Myocyte (in vitro differentiated cells): ENCODE results near the gene FZR1. TPM values are rescaled to one million over a fixed set of nuclear protein-coding genes. Genes with fewer than 3 reads are reported as not detected.
A peak's percentile ranks its signal among the peaks of the same experiment; 100 is the strongest.
"Not testable (repeated sequence)": the region's sequence is repeated elsewhere in the genome, so short reads cannot be mapped to it uniquely, and the experiment has no call there.

Experiments used
- DNase-seq: peaks from one replicate; pipeline ENCODE4 v3.0.0-alpha.2; 2012; ENCODE audit warnings: low read depth
- total RNA-seq: library from RNA; depleted of rRNA; stranded (reverse); fragments of >200 nt; gene quantifications from 2 replicates; pipeline ENCODE4 v1.2.3, GENCODE V29; 2014

FZR1 gene
- total RNA-seq, 1 donor from 2014 or later = 33.8 TPM

GRCh38 chr19:3565139-3565538 lies 59.0 kb downstream of the FZR1 start:
- peak; percentile 30 for DNase-seq

DNA sequence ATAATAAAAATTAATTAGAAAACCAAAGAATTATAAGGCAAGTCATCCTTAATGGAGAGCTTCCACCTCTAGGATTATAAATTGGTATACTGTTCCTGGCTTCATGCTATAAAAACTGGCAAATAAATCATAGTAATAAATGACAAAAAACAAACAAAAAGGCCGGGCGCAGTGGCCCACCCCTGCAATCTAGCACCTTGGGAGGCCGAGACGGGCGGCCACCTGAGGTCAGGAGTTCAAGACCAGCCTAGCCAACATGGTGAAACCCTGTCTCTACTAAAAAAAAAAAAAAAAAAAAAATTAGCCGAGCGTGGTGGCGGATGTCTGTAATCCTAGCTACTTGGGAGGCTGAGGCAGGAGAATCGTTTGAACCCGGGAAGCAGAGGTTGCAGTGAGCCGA lies 63.9 kb downstream of the FZR1 start:
- DNase-seq = not testable (repeated sequence)

DNA sequence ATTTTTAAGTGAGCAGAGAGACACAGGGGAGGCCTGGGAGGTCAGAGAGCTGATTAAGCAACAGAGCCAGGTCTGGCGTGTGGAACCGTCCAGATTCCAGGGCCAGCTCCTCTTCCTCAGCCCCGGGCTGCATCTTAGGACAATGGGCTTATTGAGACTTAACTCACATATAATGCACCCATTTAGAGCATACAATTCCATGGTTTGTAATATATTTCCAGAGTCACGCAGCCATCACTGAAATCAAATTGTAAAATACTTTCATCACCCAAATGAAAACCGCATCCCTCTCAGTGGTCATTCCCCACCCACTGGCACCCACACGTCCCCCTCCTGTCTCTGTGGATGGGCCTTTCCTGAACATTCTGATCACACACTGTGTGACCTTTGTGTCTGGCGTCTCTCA lies 64.5 kb downstream of the FZR1 start:
- no peak for DNase-seq

DNA sequence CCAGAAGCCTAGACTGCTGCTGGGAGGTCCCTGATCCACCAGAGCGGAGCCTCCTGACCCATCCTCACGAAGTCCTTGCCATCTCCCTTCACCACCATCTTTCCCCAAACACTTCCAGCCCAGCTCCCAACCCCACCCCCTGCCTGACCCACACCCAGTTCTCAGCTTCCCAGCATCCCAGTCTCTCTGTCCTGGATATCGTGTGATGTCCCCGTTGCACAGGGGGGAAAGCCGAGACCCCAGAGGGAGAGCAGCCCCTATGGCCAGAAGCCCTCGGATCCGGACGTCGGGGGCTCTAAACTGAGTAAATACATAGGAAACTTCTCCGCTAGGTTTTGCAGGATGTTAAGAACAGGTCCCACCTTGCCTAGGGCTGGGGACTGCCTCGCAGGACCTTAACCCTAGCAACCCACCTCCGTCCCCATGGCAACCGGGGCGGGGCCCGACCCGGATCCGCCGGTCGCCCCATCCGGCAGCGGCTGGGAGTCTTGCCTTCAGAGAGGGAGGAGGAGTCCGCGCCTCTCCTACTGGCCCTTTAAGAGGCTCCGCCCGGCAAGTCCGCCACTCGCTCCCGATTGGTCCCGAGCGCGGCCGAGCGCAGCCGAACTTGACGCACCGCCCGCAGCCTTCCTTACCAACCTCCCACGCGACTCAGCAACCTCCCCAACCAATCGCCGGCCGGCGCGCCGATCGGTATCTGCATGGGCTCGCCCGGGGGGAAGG lies 66.2 kb downstream of the FZR1 start:
- peak; percentile 100 for DNase-seq

DNA sequence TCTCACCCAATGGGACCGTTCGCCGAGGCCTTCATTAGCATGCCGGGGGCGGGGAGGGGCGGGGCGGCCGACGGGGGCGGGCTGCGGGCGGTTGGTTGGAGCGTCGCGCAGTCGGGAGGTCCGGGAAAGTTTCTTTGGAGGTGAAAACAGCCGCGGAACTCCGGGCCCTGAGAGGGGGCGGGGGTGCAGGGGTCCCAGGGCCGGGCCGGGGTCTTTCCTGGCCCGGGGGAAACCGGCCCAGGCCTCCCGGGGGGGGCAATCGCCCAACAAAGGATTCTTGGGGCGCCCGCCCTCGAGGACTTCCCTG lies 66.7 kb downstream of the FZR1 start, which contains the start of gene HMG20B:
HMG20B (plus strand) TSS at position 90 of the 307 bp plus-strand sequence. CDS start 366 bp downstream, outside the sequence.
- no peak for DNase-seq

- no peak for DNase-seq
Observed at GRCh38 chr19:3573162-3573857, 67.2 kb downstream of the FZR1 start.

GRCh38 chr19:3573858-3574637 lies 67.9 kb downstream of the FZR1 start:
- peak; percentile 90 for DNase-seq

DNA sequence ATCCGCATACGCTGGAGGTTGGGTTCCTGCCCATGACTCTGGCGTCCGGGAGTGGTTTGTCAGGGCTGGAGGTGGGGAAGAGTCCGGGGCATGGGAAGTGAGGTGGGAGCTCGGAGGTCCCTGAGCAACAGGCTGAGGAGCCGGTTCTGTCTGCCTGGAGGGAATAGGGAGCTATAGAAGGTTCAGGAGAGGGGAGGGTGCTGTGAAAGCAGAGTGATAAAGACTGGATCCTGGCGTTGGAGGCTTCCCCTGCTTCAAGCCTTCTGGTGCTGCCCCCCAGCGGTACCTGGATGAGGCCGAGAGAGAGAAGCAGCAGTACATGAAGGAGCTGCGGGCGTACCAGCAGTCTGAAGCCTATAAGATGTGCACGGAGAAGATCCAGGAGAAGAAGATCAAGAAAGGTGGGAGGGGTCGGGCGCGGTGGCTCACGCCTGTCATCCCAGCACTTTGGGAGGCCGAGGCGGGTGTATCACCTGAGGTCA lies 69.2 kb downstream of the FZR1 start:
- no peak for DNase-seq

DNA sequence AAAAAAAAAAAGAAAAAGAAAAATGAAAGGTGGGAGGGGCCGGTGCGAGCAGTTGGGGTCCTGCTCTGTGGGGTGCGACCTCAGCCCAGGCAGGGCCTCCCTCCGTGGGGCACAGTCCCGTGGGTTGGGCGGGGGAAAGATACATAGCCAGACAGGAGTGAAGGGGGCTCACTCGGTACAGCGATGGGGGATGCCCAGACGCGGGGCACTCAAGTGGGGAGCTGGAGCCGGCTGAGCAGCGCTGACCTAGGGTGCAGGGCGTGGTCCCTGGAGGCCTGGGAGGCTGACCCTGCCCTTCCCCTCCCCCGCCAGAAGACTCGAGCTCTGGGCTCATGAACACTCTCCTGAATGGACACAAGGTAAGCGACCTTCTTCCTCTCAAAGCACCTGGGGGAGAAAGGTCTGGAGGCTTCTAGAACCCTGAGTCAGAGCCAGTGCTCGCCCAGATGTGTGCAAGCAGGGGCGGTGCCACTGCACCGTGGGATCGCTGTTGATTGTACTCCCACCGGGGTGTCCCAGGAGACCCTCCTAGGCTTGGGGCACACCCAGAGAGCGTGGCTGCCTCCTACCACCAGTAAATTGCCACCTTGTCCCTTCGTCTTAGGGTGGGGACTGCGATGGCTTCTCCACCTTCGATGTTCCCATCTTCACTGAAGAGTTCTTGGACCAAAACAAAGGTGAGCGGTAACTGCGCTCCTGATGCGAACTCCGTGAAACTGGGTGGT lies 70.0 kb downstream of the FZR1 start:
- DNase-seq = no peak

DNA sequence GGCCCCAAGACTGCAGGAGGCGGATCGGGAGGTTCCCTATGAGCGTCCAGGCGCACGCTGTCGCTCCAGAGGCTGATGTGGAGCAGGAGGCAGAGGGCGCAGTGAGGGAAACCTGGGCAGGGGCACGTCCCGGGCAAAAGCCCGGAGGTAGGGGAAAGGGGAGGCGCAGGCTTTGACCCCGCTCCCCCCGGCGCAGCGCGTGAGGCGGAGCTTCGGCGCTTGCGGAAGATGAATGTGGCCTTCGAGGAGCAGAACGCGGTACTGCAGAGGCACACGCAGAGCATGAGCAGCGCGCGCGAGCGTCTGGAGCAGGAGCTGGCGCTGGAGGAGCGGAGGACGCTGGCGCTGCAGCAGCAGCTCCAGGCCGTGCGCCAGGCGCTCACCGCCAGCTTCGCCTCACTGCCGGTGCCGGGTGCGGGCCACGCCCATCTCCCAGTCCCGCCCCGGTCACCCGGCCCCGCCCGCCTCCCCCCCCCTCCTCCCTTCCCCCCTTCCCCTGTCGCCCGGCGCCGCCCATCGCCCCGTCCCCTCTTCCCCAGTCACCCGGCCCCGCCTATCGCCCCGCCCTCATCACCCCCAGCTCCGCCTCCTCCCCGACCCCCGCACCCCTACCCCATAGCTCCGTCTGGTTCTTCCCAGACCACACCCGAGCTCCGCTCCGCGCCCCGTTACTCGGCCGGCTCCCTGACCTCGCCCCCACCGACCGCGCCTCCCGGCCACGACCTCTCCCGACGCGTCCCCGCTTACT lies 70.8 kb downstream of the FZR1 start:
- no peak for DNase-seq

GRCh38 chr19:3577723-3578344 lies 71.7 kb downstream of the FZR1 start:
- DNase-seq = no peak

DNA sequence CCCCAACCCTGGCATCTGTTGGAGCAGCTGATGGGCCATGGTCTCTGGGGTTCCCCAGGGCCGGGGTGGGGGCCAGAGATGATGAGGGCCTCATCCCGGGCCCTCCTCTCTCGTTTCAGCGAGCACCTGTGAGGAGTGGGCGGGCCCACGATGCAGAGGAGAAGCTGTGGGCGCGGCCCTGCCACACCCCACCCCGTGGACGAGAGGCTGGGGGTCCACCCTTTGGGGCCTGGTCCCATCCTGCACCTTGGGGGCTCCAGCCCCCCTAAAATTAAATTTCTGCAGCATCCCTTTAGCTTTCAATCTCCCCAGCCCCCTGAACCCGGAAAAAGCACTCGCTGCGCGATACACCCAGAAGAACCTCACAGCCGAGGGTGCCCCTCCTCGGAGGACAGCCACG lies 72.3 kb downstream of the FZR1 start:
- DNase-seq = no peak

DNA sequence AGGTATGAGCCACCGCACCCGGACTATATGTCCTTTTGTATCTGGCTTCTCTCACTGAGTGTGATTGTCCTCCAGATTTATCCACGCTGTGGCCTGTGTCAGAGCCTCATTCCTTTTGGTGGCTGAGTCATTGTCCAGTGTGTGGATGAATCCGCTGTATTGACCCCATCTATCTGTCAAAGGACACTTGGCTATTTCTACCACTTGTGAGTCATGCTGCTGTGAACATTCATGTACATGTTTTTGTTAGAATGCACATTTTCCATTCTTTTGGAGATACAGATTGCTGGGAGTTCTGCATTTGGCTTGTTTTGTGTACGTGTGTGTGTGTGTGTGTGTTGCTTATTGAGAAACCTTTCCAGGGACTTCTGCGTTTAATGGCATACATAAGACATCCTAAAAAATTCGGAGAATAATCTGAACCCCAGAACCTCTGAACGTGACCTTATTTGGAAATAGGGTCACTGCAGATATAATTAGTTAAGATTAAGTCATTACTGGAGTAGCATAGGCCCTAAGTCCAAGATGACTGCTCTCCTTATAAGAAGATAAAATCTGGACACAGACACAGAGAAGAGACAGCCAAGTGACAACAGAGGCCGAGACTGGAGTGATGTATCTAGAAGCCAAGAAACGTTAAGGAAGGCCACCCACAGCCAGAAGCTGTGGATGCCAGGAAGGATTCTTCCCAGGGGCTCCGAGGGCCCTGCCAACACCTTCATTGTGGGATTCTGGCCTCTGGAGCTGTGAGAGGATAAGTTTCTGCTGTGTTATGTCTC lies 74.2 kb downstream of the FZR1 start:
- peak; percentile 89 for DNase-seq

DNA sequence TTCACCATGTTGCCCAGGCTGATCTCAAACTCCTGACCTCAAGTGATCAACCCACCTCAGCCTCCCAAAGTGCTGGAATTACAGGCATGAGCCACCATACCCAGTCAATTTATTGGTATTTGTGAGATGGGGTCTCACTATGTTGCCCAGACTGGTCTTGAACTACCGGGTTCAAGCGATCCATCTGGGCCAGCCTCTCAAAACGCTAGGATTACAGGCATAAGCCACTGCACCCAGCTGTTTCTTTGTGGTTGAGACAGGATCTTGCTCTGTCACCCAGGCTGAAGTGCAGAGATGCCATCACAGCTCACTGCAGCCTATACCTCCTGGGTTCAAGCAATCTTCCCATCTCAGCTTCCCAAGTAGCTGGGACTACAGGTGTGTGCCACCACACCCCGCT lies 75.7 kb downstream of the FZR1 start:
- not testable (repeated sequence) for DNase-seq

DNA sequence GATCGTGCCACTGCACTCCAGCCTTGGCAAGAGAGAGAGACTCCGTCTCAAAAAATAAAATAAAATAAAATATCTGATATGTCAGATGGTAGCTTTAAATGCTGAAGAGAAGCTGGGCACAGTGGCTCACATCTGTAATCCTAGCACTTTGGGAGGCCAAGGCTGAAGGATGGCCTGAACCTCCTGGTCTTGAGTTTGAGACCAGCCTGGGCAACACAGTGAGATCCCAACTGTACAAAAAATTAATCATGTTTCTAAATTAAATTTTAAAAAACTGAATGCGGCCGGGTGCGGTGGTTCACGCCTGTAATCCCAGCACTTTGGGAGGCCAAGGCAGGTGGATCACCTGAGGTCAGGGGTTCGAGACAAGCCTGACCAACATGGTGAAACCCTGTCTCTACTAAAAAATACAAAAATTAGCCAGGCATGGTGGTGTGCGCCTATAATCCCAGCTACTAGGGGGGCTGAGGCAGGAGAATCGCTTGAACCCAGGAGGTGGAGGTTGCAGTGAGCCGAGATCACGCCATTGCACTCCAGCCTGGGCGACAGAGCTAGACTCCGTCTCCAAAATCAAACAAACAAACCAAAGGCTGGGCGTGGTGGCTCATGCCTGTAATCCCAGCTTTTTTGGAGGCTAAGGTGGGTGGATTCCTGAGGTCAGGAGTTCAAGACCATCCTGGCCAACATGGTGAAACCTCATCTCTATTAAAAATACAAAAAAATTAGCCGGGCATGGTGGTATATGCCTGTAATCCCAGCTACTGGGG lies 78.1 kb downstream of the FZR1 start:
- not testable (repeated sequence) for DNase-seq

DNA sequence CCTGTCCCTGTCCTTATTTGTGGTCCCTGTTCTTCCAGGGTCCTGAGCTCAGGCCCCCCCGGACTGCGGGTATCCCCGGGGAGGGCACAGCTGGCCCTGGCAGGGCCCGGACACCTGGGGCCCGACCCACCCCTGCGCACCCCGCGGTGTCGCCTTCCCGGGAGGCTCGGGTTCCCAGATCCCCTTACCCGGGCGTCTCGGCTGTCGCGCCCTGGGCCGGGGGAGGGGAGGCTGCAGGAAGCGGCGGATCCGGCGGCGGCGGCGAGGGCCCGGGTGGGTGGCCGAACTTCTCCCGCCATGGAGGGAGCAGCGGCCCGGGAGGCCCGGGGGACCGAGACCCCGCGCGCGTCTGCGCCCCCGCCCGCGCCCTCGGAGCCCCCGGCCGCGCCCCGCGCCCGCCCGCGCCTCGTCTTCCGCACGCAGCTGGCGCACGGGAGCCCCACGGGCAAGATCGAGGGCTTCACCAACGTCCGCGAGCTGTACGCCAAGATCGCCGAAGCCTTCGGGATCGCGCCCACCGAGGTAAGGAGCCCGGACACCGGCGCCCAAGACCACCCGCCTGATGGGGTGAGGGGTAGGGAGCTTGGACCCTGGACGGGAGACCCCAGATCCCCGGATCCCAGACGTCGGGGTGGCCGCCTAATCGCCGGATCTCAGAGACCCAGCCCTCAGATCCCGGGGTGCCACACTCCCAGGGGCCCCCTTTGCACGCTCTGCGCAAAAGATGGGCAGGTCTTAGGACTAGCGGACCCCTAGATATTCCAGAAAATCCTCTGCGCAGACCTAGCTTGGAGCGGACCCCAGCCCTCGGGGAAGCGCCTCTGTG lies 79.4 kb downstream of the FZR1 start, which contains the start of gene GIPC3:
GIPC3 (plus strand) TSS at position 178 of the 826 bp plus-strand sequence; CDS start at position 298, 120 bp downstream.
- no peak for DNase-seq

DNA sequence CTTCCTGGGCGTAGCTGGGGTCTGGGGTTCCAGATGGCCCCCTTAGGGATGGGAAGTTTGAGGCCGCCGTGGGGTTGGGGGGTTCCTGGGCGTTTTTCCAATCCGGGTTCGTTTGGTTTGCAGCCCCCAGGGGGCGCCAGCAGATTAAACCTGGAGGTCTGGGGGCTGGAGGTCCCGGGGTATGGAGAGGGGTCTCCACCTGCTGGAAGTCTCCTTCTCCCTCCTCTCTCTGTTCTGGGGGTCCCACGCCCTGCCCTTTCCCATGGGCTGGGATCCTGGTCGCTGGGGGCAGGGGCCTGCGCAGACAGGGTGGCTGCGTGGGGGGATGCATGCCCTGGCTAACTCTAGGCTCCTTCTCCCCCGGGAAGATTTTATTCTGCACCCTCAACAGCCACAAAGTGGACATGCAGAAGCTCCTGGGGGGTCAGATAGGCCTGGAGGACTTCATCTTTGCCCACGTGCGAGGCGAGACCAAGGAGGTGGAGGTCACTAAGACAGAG lies 80.1 kb downstream of the FZR1 start:
- DNase-seq = no peak
